ENCODE results near the gene AHNAK. TPM values are rescaled to one million over a fixed set of nuclear protein-coding genes. Genes with fewer than 3 reads are reported as not detected.

AHNAK gene
- total and polyA plus RNA-seq, 4 donors = 22.6 to 110 (median 38.1) TPM

- TF ChIP-seq HNF4A (conservative IDR thresholded peaks at IDR 0.05) (no peak), ATF3 (IDR thresholded peaks at IDR 0.05) (no peak)
Measured at GRCh38 chr11:62433904-62434276, 112.7 kb downstream of the AHNAK start (continued).

- no peaks in the 10 kb centered on the region for H3K27me3 ChIP-seq (ENCODE audit: control insufficient read depth in 4 of 4, insufficient read depth in 4 of 4, low read length in 3 of 4)
- no peaks in the 10 kb centered on the region for H3K36me3 ChIP-seq (ENCODE audit: control insufficient read depth in 4 of 4, insufficient read depth in 3 of 4, low read depth in 1 of 4, low read length in 3 of 4)
- H3K27ac ChIP-seq (ENCODE audit: low read depth in 1 of 2, low read length in 2 of 2) = no peak overlapping the region
- peak overlapping the region in 1 of 2 donors; percentile 13 for H3K9ac ChIP-seq (ENCODE audit: low read depth in 1 of 2, low read length in 2 of 2)
- H3K4me1 ChIP-seq (ENCODE audit: control insufficient read depth in 4 of 4, insufficient read depth in 4 of 4, low read length in 3 of 4) = peaks cover 7 to 20% (median 19%) of the 10 kb centered on the region in 4 donors
- no peaks in the 10 kb centered on the region for H3K9me3 ChIP-seq (ENCODE audit: control insufficient read depth in 4 of 4, low read length in 3 of 4)
- 56% methylated on average over 16 of the region's 16 CpGs for WGBS
- DNase-seq (ENCODE audit: low spot score) = no peak
- TF ChIP-seq, protein P1, sequence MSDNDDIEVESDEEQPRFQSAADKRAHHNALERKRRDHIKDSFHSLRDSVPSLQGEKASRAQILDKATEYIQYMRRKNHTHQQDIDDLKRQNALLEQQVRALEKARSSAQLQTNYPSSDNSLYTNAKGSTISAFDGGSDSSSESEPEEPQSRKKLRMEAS (IDR thresholded peaks at IDR 0.05) = no peak
- TF ChIP-seq RXRA (IDR thresholded peaks at IDR 0.05) = peak in 1 of 2 donors; percentile 42
- no peak overlapping the region for H3K4me3 ChIP-seq (ENCODE audit: low read depth in 1 of 3, low read length in 3 of 3)
Measured at GRCh38 chr11:62433141-62433903, 113.3 kb downstream of the AHNAK start.

DNA sequence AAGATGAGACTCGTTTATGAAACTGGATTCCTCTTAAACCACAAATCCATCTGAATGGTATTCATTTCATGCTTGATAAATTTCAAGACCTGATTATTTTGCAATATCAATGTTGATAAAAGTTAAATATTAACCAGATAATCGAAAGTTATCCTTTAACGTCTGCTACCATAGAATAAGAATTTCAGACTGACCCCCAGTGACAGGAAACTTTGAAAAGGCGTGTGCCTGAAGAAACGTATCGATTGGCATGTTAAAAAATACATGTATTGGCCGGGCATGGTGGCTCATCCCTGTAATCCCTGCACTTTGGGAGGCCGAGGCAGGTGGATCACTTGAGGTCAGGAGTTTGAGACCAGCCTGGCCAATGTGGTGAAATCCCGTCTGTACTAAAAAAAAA lies 113.9 kb downstream of the AHNAK start:
- H3K9ac ChIP-seq (ENCODE audit: low read depth in 1 of 2, low read length in 2 of 2) = no peak overlapping the region
- H3K4me3 ChIP-seq (ENCODE audit: low read depth in 1 of 3, low read length in 3 of 3) = no peak overlapping the region
- H3K27me3 ChIP-seq (ENCODE audit: control insufficient read depth in 4 of 4, insufficient read depth in 4 of 4, low read length in 3 of 4) = no peaks in the 10 kb centered on the region
- H3K4me1 ChIP-seq (ENCODE audit: control insufficient read depth in 4 of 4, insufficient read depth in 4 of 4, low read length in 3 of 4) = peaks cover 7 to 20% (median 19%) of the 10 kb centered on the region in 4 donors
- WGBS = 30% methylated on average over 9 of the region's 9 CpGs
- no peaks in the 10 kb centered on the region for H3K9me3 ChIP-seq (ENCODE audit: control insufficient read depth in 4 of 4, low read length in 3 of 4)
- DNase-seq (ENCODE audit: low spot score) = no peak
- no peak for TF ChIP-seq GABPA (IDR thresholded peaks at IDR 0.05 in 1 of 2, conservative IDR thresholded peaks at IDR 0.05 in 1 of 2)
- peak; percentile 21 for TF ChIP-seq FOXA2 (IDR thresholded peaks at IDR 0.05)
- TF ChIP-seq JUND (IDR thresholded peaks at IDR 0.05) = peak in 1 of 2 donors; percentile 47
- TF ChIP-seq HNF4G (IDR thresholded peaks at IDR 0.05) = peak; percentile 43
- TF ChIP-seq HNF4A (conservative IDR thresholded peaks at IDR 0.05) = peak; percentile 77 to 79
- no peak for TF ChIP-seq FOXA1 (IDR thresholded peaks at IDR 0.05)
- no peak for TF ChIP-seq EGR1 (IDR thresholded peaks at IDR 0.05; ENCODE audit: low read depth in 2 of 2)
- no peak for TF ChIP-seq TAF1 (conservative IDR thresholded peaks at IDR 0.05)
- peak; percentile 64 for TF ChIP-seq YY1 (IDR thresholded peaks at IDR 0.05)
- peak; percentile 84 to 87 for TF ChIP-seq RXRA (IDR thresholded peaks at IDR 0.05)
- TF ChIP-seq ATF3 (IDR thresholded peaks at IDR 0.05) = peak; percentile 27
- TF ChIP-seq RAD21 (IDR thresholded peaks at IDR 0.05) = peak; percentile 45 to 63
- TF ChIP-seq, protein P1 (IDR thresholded peaks at IDR 0.05) = peak; percentile 34
- TF ChIP-seq CTCF (IDR thresholded peaks at IDR 0.05; ENCODE audit: low read depth, low read length, missing input control) = no peak
- TF ChIP-seq, protein P2, sequence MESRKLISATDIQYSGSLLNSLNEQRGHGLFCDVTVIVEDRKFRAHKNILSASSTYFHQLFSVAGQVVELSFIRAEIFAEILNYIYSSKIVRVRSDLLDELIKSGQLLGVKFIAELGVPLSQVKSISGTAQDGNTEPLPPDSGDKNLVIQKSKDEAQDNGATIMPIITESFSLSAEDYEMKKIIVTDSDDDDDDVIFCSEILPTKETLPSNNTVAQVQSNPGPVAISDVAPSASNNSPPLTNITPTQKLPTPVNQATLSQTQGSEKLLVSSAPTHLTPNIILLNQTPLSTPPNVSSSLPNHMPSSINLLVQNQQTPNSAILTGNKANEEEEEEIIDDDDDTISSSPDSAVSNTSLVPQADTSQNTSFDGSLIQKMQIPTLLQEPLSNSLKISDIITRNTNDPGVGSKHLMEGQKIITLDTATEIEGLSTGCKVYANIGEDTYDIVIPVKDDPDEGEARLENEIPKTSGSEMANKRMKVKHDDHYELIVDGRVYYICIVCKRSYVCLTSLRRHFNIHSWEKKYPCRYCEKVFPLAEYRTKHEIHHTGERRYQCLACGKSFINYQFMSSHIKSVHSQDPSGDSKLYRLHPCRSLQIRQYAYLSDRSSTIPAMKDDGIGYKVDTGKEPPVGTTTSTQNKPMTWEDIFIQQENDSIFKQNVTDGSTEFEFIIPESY (IDR thresholded peaks at IDR 0.05) = peak; percentile 81
- TF ChIP-seq NR2F2 (IDR thresholded peaks at IDR 0.05) = peak; percentile 35
- peak; percentile 85 for TF ChIP-seq SP1 (IDR thresholded peaks at IDR 0.05)
- TF ChIP-seq, protein P3, sequence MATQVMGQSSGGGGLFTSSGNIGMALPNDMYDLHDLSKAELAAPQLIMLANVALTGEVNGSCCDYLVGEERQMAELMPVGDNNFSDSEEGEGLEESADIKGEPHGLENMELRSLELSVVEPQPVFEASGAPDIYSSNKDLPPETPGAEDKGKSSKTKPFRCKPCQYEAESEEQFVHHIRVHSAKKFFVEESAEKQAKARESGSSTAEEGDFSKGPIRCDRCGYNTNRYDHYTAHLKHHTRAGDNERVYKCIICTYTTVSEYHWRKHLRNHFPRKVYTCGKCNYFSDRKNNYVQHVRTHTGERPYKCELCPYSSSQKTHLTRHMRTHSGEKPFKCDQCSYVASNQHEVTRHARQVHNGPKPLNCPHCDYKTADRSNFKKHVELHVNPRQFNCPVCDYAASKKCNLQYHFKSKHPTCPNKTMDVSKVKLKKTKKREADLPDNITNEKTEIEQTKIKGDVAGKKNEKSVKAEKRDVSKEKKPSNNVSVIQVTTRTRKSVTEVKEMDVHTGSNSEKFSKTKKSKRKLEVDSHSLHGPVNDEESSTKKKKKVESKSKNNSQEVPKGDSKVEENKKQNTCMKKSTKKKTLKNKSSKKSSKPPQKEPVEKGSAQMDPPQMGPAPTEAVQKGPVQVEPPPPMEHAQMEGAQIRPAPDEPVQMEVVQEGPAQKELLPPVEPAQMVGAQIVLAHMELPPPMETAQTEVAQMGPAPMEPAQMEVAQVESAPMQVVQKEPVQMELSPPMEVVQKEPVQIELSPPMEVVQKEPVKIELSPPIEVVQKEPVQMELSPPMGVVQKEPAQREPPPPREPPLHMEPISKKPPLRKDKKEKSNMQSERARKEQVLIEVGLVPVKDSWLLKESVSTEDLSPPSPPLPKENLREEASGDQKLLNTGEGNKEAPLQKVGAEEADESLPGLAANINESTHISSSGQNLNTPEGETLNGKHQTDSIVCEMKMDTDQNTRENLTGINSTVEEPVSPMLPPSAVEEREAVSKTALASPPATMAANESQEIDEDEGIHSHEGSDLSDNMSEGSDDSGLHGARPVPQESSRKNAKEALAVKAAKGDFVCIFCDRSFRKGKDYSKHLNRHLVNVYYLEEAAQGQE (IDR thresholded peaks at IDR 0.05) = no peak
- H3K27ac ChIP-seq (ENCODE audit: low read depth in 1 of 2, low read length in 2 of 2) = peak overlapping the region in 1 of 2 donors; percentile 31
- no peaks in the 10 kb centered on the region for H3K36me3 ChIP-seq (ENCODE audit: control insufficient read depth in 4 of 4, insufficient read depth in 3 of 4, low read depth in 1 of 4, low read length in 3 of 4)
